Calu3 (cell line): ENCODE measurements around the gene SERPINB8. TPM values are rescaled to one million over a fixed set of nuclear protein-coding genes. Genes with fewer than 3 reads are reported as not detected.

Experiments
- BruUV-seq: library from RNA; stranded (reverse); fragments of 400-500 nt; replicated peaks from 2 replicates; lab custom pipeline; 2021; lab: Mats Ljungman, UMichigan
- CTCF ChIA-PET: fragments of 300-600 bp; sonication (Branson Sonifier 250); formaldehyde crosslinking; loops from one replicate; lab custom pipeline; 2022; ENCODE audit warnings: antibody characterized with exemption; lab: Charles Lee
- DNase-seq: peaks from one replicate; pipeline ENCODE4 v3.0.0; 2022
- H3K27ac Mint-ChIP-seq: one replicate; pipeline ENCODE4 v1.8.0; 2022; ENCODE audit warnings: mixed read lengths; ENCODE audit not compliant: unreplicated experiment
- H3K27me3 Mint-ChIP-seq: one replicate; pipeline ENCODE4 v1.8.0; 2022; ENCODE audit warnings: mixed read lengths; ENCODE audit not compliant: unreplicated experiment
- H3K36me3 Mint-ChIP-seq: one replicate; pipeline ENCODE4 v1.8.0; 2022; ENCODE audit warnings: mild to moderate bottlenecking, moderate library complexity, mixed read lengths; ENCODE audit not compliant: insufficient read depth, unreplicated experiment
- H3K4me1 Mint-ChIP-seq: one replicate; pipeline ENCODE4 v1.8.0; 2022; ENCODE audit warnings: mild to moderate bottlenecking, low read depth, mixed read lengths; ENCODE audit not compliant: unreplicated experiment
- H3K4me3 Mint-ChIP-seq: one replicate; pipeline ENCODE4 v1.8.0; 2022; ENCODE audit warnings: mild to moderate bottlenecking, low read depth, moderate library complexity, mixed read lengths; ENCODE audit not compliant: unreplicated experiment
- H3K9me3 Mint-ChIP-seq: one replicate; pipeline ENCODE4 v1.8.0; 2022; ENCODE audit warnings: low read depth, mixed read lengths; ENCODE audit not compliant: unreplicated experiment
- CTCF ChIP-seq: fragments of 200-600 bp; IDR thresholded peaks from one replicate; pipeline ENCODE4 v1.8.0; 2022; ENCODE audit warnings: antibody characterized with exemption; ENCODE audit not compliant: unreplicated experiment
- intact Hi-C: fragments of 100-400 bp; cut with micrococcal nuclease; formaldehyde crosslinking; loops from one replicate; pipeline ENCODE4 v1.10.0; 2022; ENCODE audit not compliant: unreplicated experiment
- total RNA-seq: library from RNA; stranded (reverse); gene quantifications from 2 replicates; pipeline ENCODE4 v1.2.3, GENCODE V29; 2022

Gene SERPINB8
- total RNA-seq, 1 experiment from 2014 or later = 30.9 TPM

GRCh38 chr18:63971320-63972001 is 1.6 kb downstream of the SERPINB8 start:
- Mint-ChIP-seq H3K27me3 (no peaks in the 10 kb centered on the region), H3K4me3 (peak overlapping the region; percentile 94), H3K27ac (peak overlapping the region; percentile 95), H3K4me1 (peaks cover 51% of the 10 kb centered on the region), H3K9me3 (no peaks in the 10 kb centered on the region), H3K36me3 (peaks cover 27% of the 10 kb centered on the region)
- TF ChIP-seq CTCF = no peak
- CTCF ChIA-PET = no interaction called here
- TSS peak; percentile 28 for BruUV-seq
- DNase-seq = no peak
- intact Hi-C loops = no loop called here

DNA sequence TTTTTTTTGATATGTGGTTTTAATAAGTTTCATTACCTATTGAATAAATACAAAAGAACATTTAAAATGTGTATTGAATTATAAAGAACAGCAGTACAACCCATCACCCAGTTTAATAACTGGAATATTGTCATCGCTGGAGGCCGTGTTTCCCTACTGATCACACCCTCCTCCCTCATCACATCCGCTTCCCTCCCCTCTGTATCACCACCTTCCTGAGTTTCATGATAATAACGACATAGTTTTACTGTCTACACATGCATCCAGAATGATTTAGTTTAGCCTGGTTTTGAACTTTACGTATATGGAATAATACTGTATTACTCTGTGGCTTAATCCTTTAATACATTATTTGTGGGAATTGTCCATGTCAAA is 2.1 kb downstream of the SERPINB8 start:
- Mint-ChIP-seq H3K27me3 (no peaks in the 10 kb centered on the region), H3K27ac (peak overlapping the region; percentile 95), H3K4me1 (peaks cover 51% of the 10 kb centered on the region), H3K9me3 (no peaks in the 10 kb centered on the region), H3K4me3 (peak overlapping the region; percentile 94), H3K36me3 (peaks cover 27% of the 10 kb centered on the region)
- no peak for TF ChIP-seq CTCF
- no peak for DNase-seq
- no TSS peak for BruUV-seq
- CTCF ChIA-PET = no interaction called here
- intact Hi-C loops = no loop called here

- Mint-ChIP-seq H3K27ac (peak overlapping the region; percentile 41), H3K4me1 (peaks cover 44% of the 10 kb centered on the region), H3K9me3 (no peaks in the 10 kb centered on the region), H3K4me3 (no peak overlapping the region), H3K27me3 (no peaks in the 10 kb centered on the region), H3K36me3 (peaks cover 18% of the 10 kb centered on the region)
- peak; percentile 26 for DNase-seq
- intact Hi-C loops = no loop called here
- TF ChIP-seq CTCF = peak; percentile 18
- no TSS peak for BruUV-seq
- CTCF ChIA-PET = interaction anchor here (1.0 kb wide), 1 partner anchor 11 kb away, joined by 5 read pairs; no protein-coding TSS in a partner anchor
Measured at GRCh38 chr18:63974991-63975390, 5.1 kb downstream of the SERPINB8 start.

DNA sequence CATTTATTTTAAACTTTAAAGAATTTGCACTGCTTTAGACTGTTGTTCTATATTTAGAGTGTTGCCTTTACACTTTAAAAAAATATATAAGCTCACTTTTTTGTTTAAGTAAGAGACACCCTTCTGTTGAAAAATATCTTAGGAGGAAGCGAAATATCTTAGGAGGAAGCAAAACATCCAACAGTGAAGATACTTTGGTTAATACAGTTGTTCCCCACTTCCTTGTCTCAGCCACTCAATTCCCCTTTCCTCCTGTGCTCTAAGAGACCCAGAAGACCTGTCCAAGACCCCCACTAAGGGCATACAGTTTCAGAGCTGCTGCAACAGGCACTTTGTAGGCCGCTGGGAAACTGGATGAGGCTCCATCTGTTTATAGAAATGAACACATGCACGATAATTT is 5.7 kb downstream of the SERPINB8 start:
- BruUV-seq = no TSS peak
- Mint-ChIP-seq H3K27me3 (no peaks in the 10 kb centered on the region), H3K4me3 (no peak overlapping the region), H3K27ac (no peak overlapping the region), H3K36me3 (peaks cover 18% of the 10 kb centered on the region), H3K9me3 (no peaks in the 10 kb centered on the region), H3K4me1 (peaks cover 50% of the 10 kb centered on the region)
- CTCF ChIA-PET = interaction anchor here (1.0 kb wide), 1 partner anchor 12 kb away, joined by 5 read pairs; no protein-coding TSS in a partner anchor
- no peak for TF ChIP-seq CTCF
- DNase-seq = no peak
- intact Hi-C loops = no loop called here
